Activated T-cell treated with anti-CD3 and anti-CD28 coated beads, Interleukin-2, amount 50 U/mL, for 48 hours (primary cell): ENCODE results near the gene CASKIN1.

Experiments used
- DNase-seq, 2 experiments: peaks; one replicate each; pipeline ENCODE4 v3.0.0-alpha.2; 2020

Gene CASKIN1

DNA sequence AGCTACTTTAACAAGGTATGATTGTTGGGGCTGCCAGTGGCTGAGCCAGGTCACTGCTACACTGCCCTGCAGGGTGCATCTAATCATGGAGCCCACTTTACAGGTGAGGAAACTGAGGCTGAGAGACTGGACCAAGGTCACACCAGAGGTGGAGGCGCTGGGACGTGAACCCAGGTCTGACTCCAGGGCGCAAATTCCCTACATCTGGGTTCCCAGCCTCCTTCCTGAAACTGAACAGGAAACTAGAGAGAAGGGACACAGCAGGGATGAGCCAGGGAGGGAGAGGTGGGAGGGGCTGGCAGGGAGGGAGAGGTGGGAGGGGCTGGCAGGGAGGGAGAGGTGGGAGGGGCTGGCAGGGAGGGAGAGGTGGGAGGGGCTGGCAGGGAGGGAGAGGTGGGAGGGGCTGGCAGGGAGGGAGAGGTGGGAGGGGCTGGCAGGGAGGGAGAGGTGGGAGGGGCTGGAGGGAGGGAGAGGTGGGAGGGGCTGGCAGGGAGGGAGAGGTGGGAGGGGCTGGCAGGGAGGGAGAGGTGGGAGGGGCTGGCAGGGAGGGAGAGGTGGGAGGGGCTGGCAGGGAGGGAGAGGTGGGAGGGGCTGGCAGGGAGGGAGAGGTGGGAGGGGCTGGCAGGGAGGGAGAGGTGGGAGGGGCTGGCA is 68.7 kb downstream of the CASKIN1 start:
- DNase-seq, result peak; percentile 32 to 34
